Measurements from ENCODE around the gene HAP1.

DNA sequence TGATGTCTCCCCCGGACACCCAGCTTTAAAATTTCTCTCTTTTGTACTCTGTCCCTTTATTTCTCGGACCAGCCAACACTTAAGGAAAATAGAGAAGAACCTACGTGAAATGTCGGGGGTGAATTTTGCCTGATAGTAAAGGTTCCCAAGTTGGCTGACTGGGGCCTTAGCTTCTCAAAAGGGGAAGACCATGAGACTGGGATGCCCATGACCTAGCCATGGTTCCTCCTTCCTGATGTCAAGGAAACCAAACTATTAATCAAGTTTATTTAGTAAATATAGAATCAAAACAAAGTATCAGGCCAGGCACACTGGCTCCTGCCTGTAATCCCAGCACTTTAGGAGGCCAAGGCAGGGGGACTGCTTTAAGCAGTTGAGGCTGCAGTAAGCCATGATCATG is 48.2 kb downstream of the HAP1 start:
- TF ChIP-seq, protein P1, sequence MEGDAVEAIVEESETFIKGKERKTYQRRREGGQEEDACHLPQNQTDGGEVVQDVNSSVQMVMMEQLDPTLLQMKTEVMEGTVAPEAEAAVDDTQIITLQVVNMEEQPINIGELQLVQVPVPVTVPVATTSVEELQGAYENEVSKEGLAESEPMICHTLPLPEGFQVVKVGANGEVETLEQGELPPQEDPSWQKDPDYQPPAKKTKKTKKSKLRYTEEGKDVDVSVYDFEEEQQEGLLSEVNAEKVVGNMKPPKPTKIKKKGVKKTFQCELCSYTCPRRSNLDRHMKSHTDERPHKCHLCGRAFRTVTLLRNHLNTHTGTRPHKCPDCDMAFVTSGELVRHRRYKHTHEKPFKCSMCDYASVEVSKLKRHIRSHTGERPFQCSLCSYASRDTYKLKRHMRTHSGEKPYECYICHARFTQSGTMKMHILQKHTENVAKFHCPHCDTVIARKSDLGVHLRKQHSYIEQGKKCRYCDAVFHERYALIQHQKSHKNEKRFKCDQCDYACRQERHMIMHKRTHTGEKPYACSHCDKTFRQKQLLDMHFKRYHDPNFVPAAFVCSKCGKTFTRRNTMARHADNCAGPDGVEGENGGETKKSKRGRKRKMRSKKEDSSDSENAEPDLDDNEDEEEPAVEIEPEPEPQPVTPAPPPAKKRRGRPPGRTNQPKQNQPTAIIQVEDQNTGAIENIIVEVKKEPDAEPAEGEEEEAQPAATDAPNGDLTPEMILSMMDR (IDR thresholded peaks at IDR 0.05; ENCODE audit: low read depth, low read length), result no peak
- no peak for TF ChIP-seq POLR2A (IDR thresholded peaks at IDR 0.05; ENCODE audit: extremely low read depth, insufficient read length)
- TF ChIP-seq, protein P2, sequence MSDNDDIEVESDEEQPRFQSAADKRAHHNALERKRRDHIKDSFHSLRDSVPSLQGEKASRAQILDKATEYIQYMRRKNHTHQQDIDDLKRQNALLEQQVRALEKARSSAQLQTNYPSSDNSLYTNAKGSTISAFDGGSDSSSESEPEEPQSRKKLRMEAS (IDR thresholded peaks at IDR 0.05; ENCODE audit: low read depth, low read length), result no peak
- no peak for TF ChIP-seq MYC (IDR thresholded peaks at IDR 0.05; ENCODE audit: low read depth, low read length)

All from NB4 (cell line).